Fibroblast of skin of scalp (primary cell): Measurements from ENCODE around the gene VAC14.

Source experiments
- DNase-seq: peaks from one replicate; pipeline ENCODE4 v3.0.0-alpha.2; 2013

Gene VAC14

GRCh38 chr16:70760221-70760620 lies 40.7 kb downstream of the VAC14 start:
- no peak for DNase-seq

GRCh38 chr16:70759666-70760065 lies 41.3 kb downstream of the VAC14 start:
- no peak for DNase-seq

GRCh38 chr16:70758786-70759185 lies 42.2 kb downstream of the VAC14 start:
- DNase-seq: no peak

GRCh38 chr16:70757183-70757582 lies 43.8 kb downstream of the VAC14 start:
- no peak for DNase-seq

GRCh38 chr16:70756071-70756470 lies 44.9 kb downstream of the VAC14 start:
- no peak for DNase-seq

- no peak for DNase-seq
These were observed 45.9 kb downstream of the VAC14 start for GRCh38 chr16:70754851-70755600.

GRCh38 chr16:70754371-70754770 lies 46.6 kb downstream of the VAC14 start:
- no peak for DNase-seq

GRCh38 chr16:70753694-70754325 lies 47.1 kb downstream of the VAC14 start:
- no peak for DNase-seq

- DNase-seq: no peak
These were observed 47.7 kb downstream of the VAC14 start for GRCh38 chr16:70753228-70753627.

- DNase-seq: no peak
These were observed 48.5 kb downstream of the VAC14 start for GRCh38 chr16:70752426-70752825.

- DNase-seq: no peak
These were observed 49.4 kb downstream of the VAC14 start for GRCh38 chr16:70751593-70751992.

- DNase-seq: peak; percentile 65
These were observed 50.0 kb downstream of the VAC14 start for GRCh38 chr16:70750893-70751467.

- DNase-seq: no peak
These were observed 51.0 kb downstream of the VAC14 start for GRCh38 chr16:70749681-70750601.

- DNase-seq: no peak
These were observed 51.8 kb downstream of the VAC14 start for GRCh38 chr16:70749006-70749678.

GRCh38 chr16:70747703-70748631 lies 53.0 kb downstream of the VAC14 start:
- no peak for DNase-seq

- DNase-seq: peak; percentile 73
These were observed 54.1 kb downstream of the VAC14 start for GRCh38 chr16:70746708-70747424.

- peak; percentile 61 for DNase-seq
These were observed 54.8 kb downstream of the VAC14 start for GRCh38 chr16:70746040-70746707.

- no peak for DNase-seq
These were observed 55.4 kb downstream of the VAC14 start for GRCh38 chr16:70745536-70746025.

GRCh38 chr16:70744366-70744765 lies 56.6 kb downstream of the VAC14 start:
- no peak for DNase-seq

GRCh38 chr16:70743791-70744190 lies 57.2 kb downstream of the VAC14 start:
- no peak for DNase-seq
